ENCODE data around the gene QSOX2. TPM values are rescaled to one million over a fixed set of nuclear protein-coding genes. Genes with fewer than 3 reads are reported as not detected.

The QSOX2 gene
- total RNA-seq, 2 experiments from 2014 or later: 14.4 TPM

DNA sequence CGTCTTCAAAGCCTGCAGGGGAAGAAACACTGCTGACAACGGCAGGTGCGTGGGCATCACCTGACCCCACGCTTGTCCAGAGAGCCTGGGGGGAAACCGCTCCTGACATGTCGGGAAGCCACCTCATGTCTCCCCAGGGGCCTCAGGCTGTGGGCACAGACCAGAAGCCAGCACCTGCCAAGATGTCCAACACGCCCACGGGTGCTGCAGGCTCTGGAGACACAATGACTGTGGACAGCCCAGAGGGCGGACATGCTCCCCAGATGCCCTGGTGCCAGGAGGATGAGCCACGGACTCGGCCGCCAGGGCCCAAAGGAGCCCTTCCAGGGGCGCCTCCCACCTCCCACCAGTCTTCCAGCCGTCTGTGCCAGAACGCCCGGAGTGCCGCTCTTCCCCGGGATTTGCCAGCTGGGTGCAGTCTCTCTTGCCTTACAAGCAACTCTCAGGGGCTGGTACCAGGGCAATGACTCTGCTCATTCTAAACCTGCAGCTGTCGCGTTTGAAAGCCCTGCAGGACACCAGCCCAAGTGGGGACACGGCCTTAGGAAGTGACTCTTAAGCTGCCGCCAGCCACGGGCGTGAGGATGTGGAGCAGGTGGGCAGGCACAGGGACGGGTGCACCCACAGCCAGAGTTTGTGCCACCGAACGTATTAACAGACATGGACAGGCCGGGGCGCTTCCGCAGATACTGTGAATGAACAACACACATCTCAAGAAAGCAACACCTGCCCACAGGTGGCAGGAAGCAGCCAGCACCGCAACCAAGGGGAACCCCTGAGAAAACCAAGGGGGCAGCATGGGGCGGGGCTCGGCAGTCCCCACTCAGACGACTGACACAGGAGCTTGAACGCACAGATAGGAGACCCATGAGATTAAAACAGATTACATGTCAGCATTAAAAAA, 33.9 kb downstream of the QSOX2 start:
- Mint-ChIP-seq H3K4me3 (no peak overlapping the region), H3K9me3 (no peaks in the 10 kb centered on the region), H3K27me3 (no peaks in the 10 kb centered on the region), H3K4me1 (ENCODE audit: low read depth) (no peaks in the 10 kb centered on the region), H3K36me3 (ENCODE audit: low read depth) (peaks cover 75% of the 10 kb centered on the region), H3K27ac (no peak overlapping the region)
- CTCF ChIA-PET: no interaction called here
- Histone ChIP-seq H3K9me3 (ENCODE audit: control insufficient read depth in 1 of 2, insufficient read depth in 1 of 2, low read length in 2 of 2) (peaks cover 0 to 15% of the 10 kb centered on the region in 2 experiments), H3K4me3 (ENCODE audit: low read length) (no peak overlapping the region), H3K27ac (ENCODE audit: low read depth in 1 of 2, low read length in 2 of 2) (no peak overlapping the region), H3K36me3 (ENCODE audit: insufficient read depth, low read length) (peaks cover 65% of the 10 kb centered on the region), H3K27me3 (ENCODE audit: control insufficient read depth in 1 of 2, insufficient read depth in 2 of 2, low read length in 2 of 2) (no peaks in the 10 kb centered on the region), H3K4me1 (ENCODE audit: insufficient read depth, low read length) (no peaks in the 10 kb centered on the region)
- ATAC-seq (ENCODE audit: poor library complexity) (no peak), DNase-seq (no peak)
- POLR2A ChIA-PET: no interaction called here
- intact Hi-C loops (cut with DNase I, micrococcal nuclease): no loop called here
- TF ChIP-seq, protein P1, sequence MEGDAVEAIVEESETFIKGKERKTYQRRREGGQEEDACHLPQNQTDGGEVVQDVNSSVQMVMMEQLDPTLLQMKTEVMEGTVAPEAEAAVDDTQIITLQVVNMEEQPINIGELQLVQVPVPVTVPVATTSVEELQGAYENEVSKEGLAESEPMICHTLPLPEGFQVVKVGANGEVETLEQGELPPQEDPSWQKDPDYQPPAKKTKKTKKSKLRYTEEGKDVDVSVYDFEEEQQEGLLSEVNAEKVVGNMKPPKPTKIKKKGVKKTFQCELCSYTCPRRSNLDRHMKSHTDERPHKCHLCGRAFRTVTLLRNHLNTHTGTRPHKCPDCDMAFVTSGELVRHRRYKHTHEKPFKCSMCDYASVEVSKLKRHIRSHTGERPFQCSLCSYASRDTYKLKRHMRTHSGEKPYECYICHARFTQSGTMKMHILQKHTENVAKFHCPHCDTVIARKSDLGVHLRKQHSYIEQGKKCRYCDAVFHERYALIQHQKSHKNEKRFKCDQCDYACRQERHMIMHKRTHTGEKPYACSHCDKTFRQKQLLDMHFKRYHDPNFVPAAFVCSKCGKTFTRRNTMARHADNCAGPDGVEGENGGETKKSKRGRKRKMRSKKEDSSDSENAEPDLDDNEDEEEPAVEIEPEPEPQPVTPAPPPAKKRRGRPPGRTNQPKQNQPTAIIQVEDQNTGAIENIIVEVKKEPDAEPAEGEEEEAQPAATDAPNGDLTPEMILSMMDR (IDR thresholded peaks at IDR 0.05): no peak

DNA sequence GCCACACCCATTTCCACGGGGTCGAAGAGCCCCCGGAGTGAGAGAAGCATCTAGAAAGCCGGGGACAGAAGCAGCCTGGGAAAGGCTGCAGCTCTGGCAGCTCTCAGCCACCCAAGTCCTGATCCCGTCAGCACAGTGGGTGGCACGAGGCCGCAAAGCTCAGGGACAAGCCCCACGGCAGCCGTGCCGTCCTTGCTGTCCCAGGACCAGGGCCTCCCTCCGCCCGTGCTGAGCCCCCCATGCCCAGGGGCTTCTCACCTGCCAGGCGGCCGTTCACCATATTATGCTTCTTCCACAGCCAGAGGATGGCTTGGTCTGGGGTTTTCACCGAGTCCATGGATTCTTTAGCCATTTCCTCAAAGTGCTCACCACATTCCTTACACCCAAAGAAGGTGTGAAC, 34.6 kb downstream of the QSOX2 start:
- Mint-ChIP-seq H3K27ac (no peak overlapping the region), H3K9me3 (no peaks in the 10 kb centered on the region), H3K4me3 (no peak overlapping the region), H3K27me3 (peaks cover 2% of the 10 kb centered on the region), H3K4me1 (ENCODE audit: low read depth) (no peaks in the 10 kb centered on the region), H3K36me3 (ENCODE audit: low read depth) (peaks cover 73% of the 10 kb centered on the region)
- POLR2A ChIA-PET: no interaction called here
- ATAC-seq (ENCODE audit: poor library complexity): no peak
- TF ChIP-seq, protein P1 (IDR thresholded peaks at IDR 0.05): no peak
- H3K27ac ChIP-seq (ENCODE audit: low read depth in 1 of 2, low read length in 2 of 2): no peak overlapping the region
- H3K36me3 ChIP-seq (ENCODE audit: insufficient read depth, low read length): peaks cover 59% of the 10 kb centered on the region
- CTCF ChIA-PET: no interaction called here
- no peak overlapping the region for H3K4me3 ChIP-seq (ENCODE audit: low read length)
- intact Hi-C loops (cut with DNase I, micrococcal nuclease): no loop called here
- H3K9me3 ChIP-seq (ENCODE audit: control insufficient read depth in 1 of 2, insufficient read depth in 1 of 2, low read length in 2 of 2): peaks cover 0 to 15% of the 10 kb centered on the region in 2 experiments
- no peaks in the 10 kb centered on the region for H3K4me1 ChIP-seq (ENCODE audit: insufficient read depth, low read length)
- H3K27me3 ChIP-seq (ENCODE audit: control insufficient read depth in 1 of 2, insufficient read depth in 2 of 2, low read length in 2 of 2): no peaks in the 10 kb centered on the region
- no peak for DNase-seq

DNA sequence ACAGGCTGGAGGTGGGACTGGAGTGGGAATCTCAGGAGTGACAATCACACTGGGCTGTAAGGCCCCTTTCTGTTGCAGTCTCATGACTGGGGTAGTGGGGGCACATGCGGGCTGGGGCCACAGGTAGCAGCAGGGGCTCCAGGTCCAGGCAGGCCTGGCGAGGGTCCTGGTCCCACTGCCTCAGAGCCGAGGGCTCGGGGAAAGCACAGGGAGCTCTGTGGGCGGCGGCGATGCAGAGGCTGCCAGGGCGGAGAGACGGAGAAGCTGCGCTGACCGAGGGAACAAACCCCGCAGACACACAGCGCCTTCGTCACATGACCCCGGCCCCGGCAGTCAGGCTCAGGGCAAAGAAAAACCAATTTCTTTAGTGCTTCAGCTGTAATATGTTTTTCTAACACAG, 35.3 kb downstream of the QSOX2 start:
- H3K36me3 ChIP-seq (ENCODE audit: insufficient read depth, low read length): peaks cover 52% of the 10 kb centered on the region
- H3K36me3 Mint-ChIP-seq (ENCODE audit: low read depth): peaks cover 66% of the 10 kb centered on the region
- no peak overlapping the region for H3K4me3 Mint-ChIP-seq
- no peak overlapping the region for H3K4me3 ChIP-seq (ENCODE audit: low read length)
- no peaks in the 10 kb centered on the region for H3K4me1 Mint-ChIP-seq (ENCODE audit: low read depth)
- peaks cover 0 to 20% of the 10 kb centered on the region in 2 experiments for H3K9me3 ChIP-seq (ENCODE audit: control insufficient read depth in 1 of 2, insufficient read depth in 1 of 2, low read length in 2 of 2)
- H3K27ac Mint-ChIP-seq: no peak overlapping the region
- peaks cover 4% of the 10 kb centered on the region for H3K27me3 Mint-ChIP-seq
- TF ChIP-seq, protein P1 (IDR thresholded peaks at IDR 0.05): no peak
- H3K27ac ChIP-seq (ENCODE audit: low read depth in 1 of 2, low read length in 2 of 2): no peak overlapping the region
- ChIA-PET POLR2A (no interaction called here), CTCF (no interaction called here)
- ATAC-seq (ENCODE audit: poor library complexity) (no peak), DNase-seq (no peak)
- intact Hi-C loops (cut with DNase I, micrococcal nuclease): no loop called here
- H3K4me1 ChIP-seq (ENCODE audit: insufficient read depth, low read length): no peaks in the 10 kb centered on the region
- no peaks in the 10 kb centered on the region for H3K27me3 ChIP-seq (ENCODE audit: control insufficient read depth in 1 of 2, insufficient read depth in 2 of 2, low read length in 2 of 2)
- H3K9me3 Mint-ChIP-seq: no peaks in the 10 kb centered on the region
